Stimulated activated CD4-positive, alpha-beta T cell treated with anti-CD3 and anti-CD28 coated beads, Interleukin-12 subunit alpha, Interleukin-12 subunit beta, amount 100 ng/mL, for 48 hours (primary cell): ENCODE data around the gene PROKR1.

Experiments used
- DNase-seq, 3 donors: peaks; one replicate each; pipeline ENCODE4 v3.0.0-alpha.2; 2020; ENCODE audit warnings: low read depth in 2 of 3, low spot score in 1 of 3

PROKR1 gene

DNA sequence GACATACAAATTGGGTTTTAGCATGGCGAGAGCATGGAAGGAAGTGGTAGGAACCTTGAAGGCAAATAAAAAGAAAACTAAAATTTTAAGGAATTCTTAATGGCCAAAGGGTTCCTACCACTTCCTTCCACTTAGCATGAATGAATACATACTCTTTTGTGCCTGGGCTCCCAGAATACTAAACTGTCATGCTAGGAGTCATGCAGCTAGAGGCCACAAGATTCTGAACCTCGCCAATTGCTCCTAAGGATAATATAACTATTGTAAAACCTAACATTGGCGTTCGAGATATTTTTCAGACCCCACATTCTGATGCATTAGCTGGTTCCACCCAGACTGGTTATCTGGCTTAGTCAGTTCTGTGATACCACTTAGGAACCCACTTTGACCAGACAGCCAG is 52.6 kb downstream of the PROKR1 start:
- no peak for DNase-seq

DNA sequence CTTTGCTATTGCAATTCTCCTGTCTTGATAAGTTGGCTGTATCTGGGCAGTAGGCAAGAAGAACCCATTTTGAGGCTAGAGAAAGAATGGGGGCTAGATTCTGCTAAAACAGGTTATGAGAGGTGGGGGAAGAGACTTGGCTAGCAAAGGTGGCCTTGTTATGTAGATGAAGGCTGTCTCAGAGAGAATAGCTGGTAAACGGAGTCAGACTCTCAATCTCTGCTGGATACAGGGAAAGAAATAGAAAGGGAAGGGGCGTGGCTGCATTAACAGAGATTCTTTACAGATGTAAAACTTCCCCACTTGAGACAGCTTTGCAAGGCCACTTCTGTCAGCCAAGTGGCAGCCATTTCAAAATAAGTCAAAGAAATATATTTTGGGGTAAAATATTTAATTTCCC is 53.2 kb downstream of the PROKR1 start:
- no peak for DNase-seq

DNA sequence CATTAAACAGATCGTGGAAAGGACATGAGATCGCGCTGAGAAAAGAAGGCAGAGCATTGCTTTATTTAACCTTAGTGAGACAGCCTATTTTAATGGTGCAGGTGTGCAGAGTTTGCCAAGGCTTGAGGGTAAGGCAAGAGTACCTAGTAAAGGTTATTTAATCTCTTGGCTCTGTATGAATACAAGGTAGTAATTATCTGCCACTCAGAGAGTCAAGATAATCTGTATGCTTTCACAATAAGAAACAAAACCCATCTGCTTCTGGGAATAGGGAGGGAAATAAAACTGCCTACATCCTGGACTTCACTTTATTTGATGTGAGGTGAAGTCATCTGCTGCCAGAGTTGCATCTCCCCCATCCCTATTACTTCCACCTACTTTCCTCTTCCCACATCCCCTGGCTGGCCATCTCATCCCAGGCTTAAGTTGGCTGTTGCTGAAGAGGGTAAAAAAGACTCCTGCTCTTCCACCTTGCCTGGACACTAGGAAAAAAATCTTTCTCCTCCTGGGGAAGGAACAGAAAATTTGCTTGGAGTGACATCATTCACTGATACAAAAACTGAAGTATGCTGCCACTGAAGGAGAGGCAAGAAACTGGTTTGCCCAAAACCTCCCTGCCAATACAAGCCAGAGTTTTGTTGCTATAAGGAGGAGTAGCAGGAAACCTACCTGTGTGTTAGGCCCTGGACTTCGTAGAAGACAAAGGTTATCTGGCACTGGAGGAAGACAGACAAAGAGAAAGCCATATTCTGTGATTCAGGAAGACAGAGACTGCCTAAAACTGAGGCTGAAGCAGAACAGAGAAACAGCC is 55.4 kb downstream of the PROKR1 start:
- DNase-seq = no peak

DNA sequence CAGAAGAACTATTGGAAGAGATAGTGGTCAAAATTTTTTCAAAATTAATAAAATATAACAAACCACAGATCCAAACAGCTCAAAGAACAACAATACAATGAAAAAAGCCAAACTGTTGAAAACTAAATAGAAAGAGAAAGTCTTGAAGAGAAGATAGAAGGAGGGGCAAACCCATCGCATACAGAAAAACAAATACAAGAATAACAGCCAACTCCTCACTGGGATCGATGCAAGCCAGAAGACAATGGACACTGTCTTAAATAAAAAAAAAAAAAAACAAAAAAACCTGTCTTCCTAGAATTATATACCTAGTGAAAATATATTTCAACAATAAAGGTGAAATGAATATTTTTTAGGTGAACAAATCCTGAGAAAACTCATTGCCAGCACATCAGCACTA is 57.2 kb downstream of the PROKR1 start:
- DNase-seq = no peak

DNA sequence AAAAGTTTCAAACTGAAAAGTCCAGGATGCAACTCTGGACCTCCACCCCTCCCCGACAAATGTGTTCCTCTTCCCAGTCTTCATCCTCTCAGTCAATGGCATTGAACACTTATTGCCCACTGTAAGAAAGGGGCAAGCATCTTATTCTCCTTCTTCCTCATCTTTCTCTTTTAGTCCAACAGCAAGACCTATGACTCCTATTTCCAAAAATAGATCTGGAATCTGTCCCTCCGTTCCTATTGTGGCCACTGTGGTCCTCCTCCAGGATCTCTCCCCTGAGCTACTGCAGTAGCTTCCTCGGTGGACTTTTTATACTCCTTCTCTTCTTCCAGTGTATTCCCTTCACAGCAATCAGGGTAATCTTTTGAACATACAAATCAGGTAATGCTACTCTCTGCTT is 63.3 kb downstream of the PROKR1 start:
- DNase-seq = no peak
